NCI-H1048 (cell line): ENCODE measurements around the gene COL4A1.

Experiments used
- DNase-seq: peaks from one replicate; lab custom pipeline; 2025; lab: John Stamatoyannopoulos, UW

The COL4A1 gene

GRCh38 chr13:110308656-110309359 lies 1.9 kb upstream of the COL4A1 start:
- DNase-seq: no peak

GRCh38 chr13:110307767-110308655 lies 1.1 kb upstream of the COL4A1 start:
- DNase-seq: peak; percentile 11

GRCh38 chr13:110306340-110306959 lies 507 bp downstream of the COL4A1 start:
- no peak for DNase-seq

GRCh38 chr13:110305949-110306339 lies 1.0 kb downstream of the COL4A1 start:
- no peak for DNase-seq

GRCh38 chr13:110305544-110305943 lies 1.4 kb downstream of the COL4A1 start:
- no peak for DNase-seq

GRCh38 chr13:110305001-110305400 lies 2.0 kb downstream of the COL4A1 start:
- no peak for DNase-seq

GRCh38 chr13:110304256-110304655 lies 2.7 kb downstream of the COL4A1 start:
- DNase-seq: no peak

GRCh38 chr13:110303644-110304043 lies 3.3 kb downstream of the COL4A1 start:
- DNase-seq: no peak

GRCh38 chr13:110302997-110303396 lies 4.0 kb downstream of the COL4A1 start:
- DNase-seq: no peak

- no peak for DNase-seq
These were observed 5.1 kb downstream of the COL4A1 start for GRCh38 chr13:110301606-110302553.

- DNase-seq: no peak
These were observed 5.9 kb downstream of the COL4A1 start for GRCh38 chr13:110301083-110301482.

GRCh38 chr13:110300090-110300815 lies 6.7 kb downstream of the COL4A1 start:
- no peak for DNase-seq

- DNase-seq: no peak
These were observed 7.6 kb downstream of the COL4A1 start for GRCh38 chr13:110299283-110299840.

- DNase-seq: no peak
These were observed 8.3 kb downstream of the COL4A1 start for GRCh38 chr13:110298505-110299282.

GRCh38 chr13:110297766-110298504 lies 9.0 kb downstream of the COL4A1 start:
- DNase-seq: no peak

GRCh38 chr13:110297011-110297410 lies 9.9 kb downstream of the COL4A1 start:
- no peak for DNase-seq

GRCh38 chr13:110294622-110295021 lies 12.3 kb downstream of the COL4A1 start:
- DNase-seq: no peak

GRCh38 chr13:110294146-110294545 lies 12.8 kb downstream of the COL4A1 start:
- DNase-seq: no peak

- no peak for DNase-seq
These were observed 13.3 kb downstream of the COL4A1 start for GRCh38 chr13:110293649-110294048.
